ENCODE measurements around the gene DZIP1L.
"Not testable (repeated sequence)": the region's sequence is repeated elsewhere in the genome, so short reads cannot be mapped to it uniquely, and the experiment has no call there.

DZIP1L gene

DNA sequence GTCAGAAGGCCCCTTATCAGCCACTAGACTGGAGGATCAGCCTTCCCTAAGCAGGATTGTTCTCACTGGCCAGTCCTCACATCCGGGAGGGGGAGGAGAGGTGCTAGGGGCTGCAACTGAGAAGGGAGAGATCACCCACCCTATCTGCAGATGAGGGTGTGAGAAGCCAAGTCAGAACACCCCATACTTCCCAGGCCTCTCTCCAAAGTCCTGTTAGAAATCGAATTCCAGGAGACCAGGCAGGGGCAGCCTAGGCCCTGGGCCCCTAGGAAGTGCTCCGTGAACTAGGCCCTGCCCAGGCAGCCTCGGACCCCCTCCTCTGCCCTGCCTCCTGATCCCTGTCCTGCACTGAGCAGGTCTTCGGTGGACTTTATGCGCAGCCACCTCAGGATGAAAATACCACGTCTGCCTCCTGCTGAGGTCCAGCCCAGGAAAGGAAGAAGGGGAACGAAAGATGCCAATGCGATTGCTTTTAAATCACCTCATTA, 933 bp downstream of the DZIP1L start:
- DNase-seq (ENCODE audit: low read depth) = peak; percentile 24
- TF ChIP-seq, protein P1, sequence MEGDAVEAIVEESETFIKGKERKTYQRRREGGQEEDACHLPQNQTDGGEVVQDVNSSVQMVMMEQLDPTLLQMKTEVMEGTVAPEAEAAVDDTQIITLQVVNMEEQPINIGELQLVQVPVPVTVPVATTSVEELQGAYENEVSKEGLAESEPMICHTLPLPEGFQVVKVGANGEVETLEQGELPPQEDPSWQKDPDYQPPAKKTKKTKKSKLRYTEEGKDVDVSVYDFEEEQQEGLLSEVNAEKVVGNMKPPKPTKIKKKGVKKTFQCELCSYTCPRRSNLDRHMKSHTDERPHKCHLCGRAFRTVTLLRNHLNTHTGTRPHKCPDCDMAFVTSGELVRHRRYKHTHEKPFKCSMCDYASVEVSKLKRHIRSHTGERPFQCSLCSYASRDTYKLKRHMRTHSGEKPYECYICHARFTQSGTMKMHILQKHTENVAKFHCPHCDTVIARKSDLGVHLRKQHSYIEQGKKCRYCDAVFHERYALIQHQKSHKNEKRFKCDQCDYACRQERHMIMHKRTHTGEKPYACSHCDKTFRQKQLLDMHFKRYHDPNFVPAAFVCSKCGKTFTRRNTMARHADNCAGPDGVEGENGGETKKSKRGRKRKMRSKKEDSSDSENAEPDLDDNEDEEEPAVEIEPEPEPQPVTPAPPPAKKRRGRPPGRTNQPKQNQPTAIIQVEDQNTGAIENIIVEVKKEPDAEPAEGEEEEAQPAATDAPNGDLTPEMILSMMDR (IDR thresholded peaks at IDR 0.05; ENCODE audit: low read length, missing control alignments) = no peak
- H3K4me3 ChIP-seq (replicated peaks; ENCODE audit: low read depth, low read length) = peak overlapping the region; percentile 76

DNA sequence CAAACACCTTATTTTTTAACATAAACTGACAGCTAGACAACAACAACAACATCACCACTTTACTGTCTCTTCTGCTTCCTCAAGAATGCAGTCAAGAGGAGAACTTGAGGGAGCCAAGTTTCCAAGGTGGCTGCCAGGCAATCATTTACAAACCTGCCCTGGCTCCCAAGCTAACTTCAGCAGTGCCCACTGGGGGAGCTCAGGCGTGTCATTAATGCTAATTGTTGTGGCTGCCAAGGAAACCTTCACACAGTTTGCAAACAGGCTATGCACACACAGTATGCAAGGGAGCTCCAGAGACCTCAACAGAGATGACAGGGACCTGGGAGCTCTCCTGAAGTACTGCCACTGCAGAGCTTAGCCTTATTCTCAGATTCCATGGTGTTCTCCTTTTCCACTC, 2.1 kb downstream of the DZIP1L start:
- no peak overlapping the region for H3K4me3 ChIP-seq (replicated peaks; ENCODE audit: low read depth, low read length)
- TF ChIP-seq, protein P1 (IDR thresholded peaks at IDR 0.05; ENCODE audit: low read length, missing control alignments) = no peak
- no peak for DNase-seq (ENCODE audit: low read depth)

DNA sequence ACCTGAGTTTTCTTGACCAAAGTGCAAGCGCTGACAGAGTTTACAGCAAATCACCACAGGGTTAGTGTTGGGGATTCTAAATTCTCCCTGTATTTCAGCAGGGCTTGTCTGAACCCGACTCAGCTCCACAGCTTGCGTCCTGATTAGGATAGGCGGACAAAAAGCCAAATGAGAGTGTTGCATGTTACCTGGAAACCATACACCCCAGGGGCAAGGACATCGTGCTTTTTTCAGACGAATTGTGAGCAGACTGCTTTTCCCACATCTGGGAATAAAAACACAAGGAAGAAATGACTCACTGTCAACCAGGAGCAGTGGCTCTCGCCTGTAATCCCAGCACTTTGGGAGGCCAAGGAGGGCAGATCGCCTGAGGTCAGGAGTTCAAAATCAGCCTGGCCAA, 3.0 kb downstream of the DZIP1L start:
- H3K4me3 ChIP-seq (replicated peaks; ENCODE audit: low read depth, low read length) = no peak overlapping the region
- no peak for DNase-seq (ENCODE audit: low read depth)
- TF ChIP-seq, protein P1 (IDR thresholded peaks at IDR 0.05; ENCODE audit: low read length, missing control alignments) = no peak

DNA sequence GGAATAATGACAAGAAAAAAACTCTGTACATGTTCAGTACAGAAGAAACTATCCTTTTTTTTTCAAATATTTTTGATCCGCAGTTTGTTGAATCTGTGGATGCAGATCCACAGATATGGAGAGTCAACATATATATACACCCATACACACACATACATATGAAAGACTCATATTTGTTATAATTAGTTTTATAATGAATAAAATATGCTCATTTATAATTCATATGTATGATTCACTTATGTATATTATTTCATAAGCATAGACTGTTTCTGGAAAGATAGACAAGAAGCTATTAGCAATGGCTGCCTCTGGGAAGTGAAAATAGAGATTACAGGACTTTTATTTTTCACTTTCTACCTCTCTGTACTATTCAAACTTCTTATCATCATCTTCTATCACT, 9.8 kb downstream of the DZIP1L start:
- TF ChIP-seq, protein P1 (IDR thresholded peaks at IDR 0.05; ENCODE audit: low read length, missing control alignments) = no peak
- H3K4me3 ChIP-seq (replicated peaks; ENCODE audit: low read depth, low read length) = no peak overlapping the region
- no peak for DNase-seq (ENCODE audit: low read depth)

DNA sequence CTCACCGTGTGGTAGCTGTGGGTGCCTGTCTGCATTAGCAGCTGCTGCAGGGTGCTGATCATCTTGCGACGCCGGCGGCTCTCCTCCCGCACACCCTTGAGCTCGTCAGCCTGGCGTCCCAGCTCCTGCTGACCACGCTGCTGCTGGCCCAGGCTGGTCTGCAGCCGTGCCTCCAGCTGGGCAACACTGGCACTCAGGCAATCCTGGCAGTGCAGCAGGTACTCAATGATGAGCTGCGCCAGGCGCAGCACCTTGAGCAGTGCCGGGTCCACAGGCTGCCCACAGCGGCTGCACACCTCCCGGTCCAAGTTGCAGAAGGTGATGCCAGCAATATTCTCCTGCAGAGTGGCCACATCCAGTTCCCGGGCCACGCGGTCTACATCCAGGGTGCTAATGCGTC, 11.9 kb downstream of the DZIP1L start:
- TF ChIP-seq, protein P1 (IDR thresholded peaks at IDR 0.05; ENCODE audit: low read length, missing control alignments) = no peak
- H3K4me3 ChIP-seq (replicated peaks; ENCODE audit: low read depth, low read length) = no peak overlapping the region
- no peak for DNase-seq (ENCODE audit: low read depth)

DNA sequence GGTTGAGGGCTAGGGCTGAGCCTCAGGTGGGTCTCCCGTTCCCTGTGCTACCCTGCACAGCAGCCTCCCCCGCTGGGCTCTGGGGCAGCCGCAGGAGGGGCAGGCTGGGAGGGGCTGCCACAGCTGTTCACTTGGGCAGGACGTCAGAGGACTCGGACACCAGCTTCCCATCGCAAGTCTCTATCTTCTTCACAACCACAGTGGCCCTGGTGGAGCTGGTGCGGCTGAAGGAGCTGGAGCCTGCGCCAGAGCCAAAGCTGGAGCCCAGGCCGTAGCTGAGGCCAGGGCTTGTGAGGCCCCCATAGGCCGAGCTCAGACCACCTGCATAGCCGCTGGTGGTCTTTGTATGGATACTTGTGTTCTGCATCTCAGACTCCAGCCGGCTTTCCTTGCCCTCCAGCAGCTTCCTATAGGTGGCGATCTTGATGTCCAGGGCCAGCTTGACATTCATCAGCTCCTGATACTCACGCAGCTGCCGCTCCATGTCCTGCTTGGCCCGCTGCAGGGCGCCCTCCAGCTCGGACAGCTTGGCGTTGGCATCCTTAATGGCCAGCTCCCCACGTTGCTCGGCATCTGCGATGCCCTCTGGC, 14.0 kb downstream of the DZIP1L start:
- TF ChIP-seq, protein P1 (IDR thresholded peaks at IDR 0.05; ENCODE audit: low read length, missing control alignments) = peak; percentile 25
- DNase-seq (ENCODE audit: low read depth); H3K4me3 ChIP-seq (replicated peaks; ENCODE audit: low read depth, low read length): not testable (repeated sequence)

DNA sequence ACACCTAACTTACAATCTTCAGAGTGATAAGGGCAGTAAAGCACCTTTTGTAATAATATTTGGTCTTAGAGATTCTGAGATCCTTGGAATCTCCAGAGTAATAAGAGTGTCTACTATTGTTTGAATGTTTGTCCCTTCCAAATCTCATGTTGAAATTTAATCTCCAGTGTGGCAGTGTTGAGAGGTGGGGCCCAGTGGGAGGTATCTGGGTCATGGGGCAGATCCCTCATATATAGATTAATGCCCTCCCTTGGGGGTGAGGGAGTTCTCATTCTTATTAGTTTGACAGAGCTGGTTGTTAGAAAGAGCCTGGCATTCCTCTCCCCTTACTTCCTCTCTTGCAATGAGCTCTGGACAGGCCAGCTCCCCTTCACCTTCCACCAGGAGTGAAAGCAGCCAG, 16.0 kb downstream of the DZIP1L start:
- DNase-seq (ENCODE audit: low read depth) = no peak
- no peak overlapping the region for H3K4me3 ChIP-seq (replicated peaks; ENCODE audit: low read depth, low read length)
- TF ChIP-seq, protein P1 (IDR thresholded peaks at IDR 0.05; ENCODE audit: low read length, missing control alignments) = no peak

Measured in fibroblast of pulmonary artery (primary cell).